Measurements from ENCODE around the gene GRB10.

DNA sequence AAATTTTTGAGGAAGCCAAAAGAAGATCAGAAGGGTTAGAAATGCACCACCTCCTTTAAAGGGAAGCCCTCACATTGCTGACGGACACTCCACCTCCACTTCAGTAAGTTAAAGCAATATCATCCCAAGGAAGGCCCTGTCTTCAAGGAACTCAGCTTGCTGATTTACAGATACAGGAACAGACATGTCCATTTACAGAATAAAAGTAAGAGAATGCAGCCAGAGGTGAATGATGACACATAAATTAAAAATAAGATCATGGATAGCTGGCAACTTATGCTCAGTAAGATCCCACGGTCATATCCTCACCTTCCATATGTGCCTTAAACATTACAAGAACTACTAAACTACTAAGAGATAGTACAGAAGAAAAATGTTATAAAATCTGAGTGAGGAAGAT is 20.4 kb downstream of the GRB10 start:
- TF ChIP-seq, protein P1, sequence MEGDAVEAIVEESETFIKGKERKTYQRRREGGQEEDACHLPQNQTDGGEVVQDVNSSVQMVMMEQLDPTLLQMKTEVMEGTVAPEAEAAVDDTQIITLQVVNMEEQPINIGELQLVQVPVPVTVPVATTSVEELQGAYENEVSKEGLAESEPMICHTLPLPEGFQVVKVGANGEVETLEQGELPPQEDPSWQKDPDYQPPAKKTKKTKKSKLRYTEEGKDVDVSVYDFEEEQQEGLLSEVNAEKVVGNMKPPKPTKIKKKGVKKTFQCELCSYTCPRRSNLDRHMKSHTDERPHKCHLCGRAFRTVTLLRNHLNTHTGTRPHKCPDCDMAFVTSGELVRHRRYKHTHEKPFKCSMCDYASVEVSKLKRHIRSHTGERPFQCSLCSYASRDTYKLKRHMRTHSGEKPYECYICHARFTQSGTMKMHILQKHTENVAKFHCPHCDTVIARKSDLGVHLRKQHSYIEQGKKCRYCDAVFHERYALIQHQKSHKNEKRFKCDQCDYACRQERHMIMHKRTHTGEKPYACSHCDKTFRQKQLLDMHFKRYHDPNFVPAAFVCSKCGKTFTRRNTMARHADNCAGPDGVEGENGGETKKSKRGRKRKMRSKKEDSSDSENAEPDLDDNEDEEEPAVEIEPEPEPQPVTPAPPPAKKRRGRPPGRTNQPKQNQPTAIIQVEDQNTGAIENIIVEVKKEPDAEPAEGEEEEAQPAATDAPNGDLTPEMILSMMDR (IDR thresholded peaks at IDR 0.05) = no peak
- no peak for TF ChIP-seq ZFX (IDR thresholded peaks at IDR 0.05; ENCODE audit: borderline replicate concordance)
